ENCODE measurements around the gene LMO1.

The LMO1 gene

GRCh38 chr11:8242499-8243280 is 21.0 kb downstream of the LMO1 start:
- DNase-seq: no peak

DNA sequence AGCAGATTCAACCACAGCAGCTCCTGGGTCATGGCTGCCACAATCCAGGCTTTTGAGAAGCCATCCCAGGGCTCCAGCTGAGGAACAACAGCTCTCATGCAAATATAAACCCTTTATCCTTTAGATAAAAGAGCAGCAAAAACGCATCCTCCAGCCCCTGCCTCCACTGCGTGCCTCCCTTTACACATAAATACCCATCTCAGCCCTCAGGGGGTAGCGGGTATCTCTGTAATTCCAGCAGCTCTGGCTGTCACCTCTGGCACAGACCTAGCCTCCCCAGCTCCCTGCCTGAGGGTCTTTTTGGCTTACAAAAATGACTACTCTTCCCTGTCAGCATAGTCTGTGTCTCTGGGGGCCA is 21.6 kb downstream of the LMO1 start:
- DNase-seq: no peak

DNA sequence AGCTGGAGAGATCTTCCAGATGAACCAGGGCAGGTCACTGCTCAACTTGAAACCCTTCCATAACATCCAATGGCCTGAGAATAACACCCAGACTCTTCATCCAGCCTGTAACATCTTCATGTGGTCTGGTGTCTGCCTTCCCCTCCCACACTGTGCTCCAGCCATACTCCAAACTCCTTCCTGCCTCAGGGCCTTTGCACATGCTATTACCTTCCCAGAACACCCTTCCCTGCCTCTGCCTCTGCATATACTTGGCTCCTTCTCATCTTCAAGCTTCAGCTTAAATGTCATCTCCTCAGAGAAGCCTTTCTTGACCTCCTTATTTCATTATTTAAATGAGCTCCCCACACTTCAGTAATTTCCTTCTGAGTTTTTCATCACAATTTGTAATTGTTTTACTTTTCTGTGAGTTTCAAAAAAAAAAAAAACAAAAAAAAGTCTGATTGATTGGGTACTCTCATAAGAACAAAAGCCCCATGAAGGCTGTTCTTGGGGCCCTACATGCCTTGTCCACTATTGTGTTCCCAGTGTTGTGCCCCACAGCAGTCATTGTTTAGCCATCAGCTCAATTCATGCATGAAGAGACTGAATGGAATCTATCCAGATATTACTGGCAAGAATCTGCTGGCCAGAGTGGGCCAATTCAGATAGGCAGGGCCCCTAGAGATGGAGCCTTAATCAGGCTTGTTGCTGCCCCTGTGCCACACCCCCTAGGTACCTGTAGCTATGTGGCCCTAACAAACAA is 22.1 kb downstream of the LMO1 start:
- DNase-seq: no peak

GRCh38 chr11:8239536-8240228 is 24.0 kb downstream of the LMO1 start:
- no peak for DNase-seq

DNA sequence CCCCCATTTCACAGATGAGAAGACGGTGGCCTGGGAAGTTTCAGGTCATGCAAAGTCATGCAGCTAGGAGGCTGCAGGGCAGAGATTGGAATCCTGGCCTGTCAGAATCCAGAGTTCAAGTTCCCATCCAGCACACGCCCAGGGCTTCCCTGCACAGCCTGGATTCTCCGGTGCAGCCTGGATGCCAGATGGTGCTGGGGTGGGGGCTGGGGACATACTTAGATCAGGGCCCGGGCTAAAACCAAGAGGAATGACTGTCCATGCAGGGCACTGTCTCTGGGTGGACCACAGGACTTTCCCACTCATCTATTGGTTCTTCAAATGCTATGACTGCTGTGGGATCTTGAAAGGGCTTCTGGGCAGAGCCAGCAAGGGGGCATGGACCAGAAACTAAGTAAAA is 24.6 kb downstream of the LMO1 start:
- no peak for DNase-seq

GRCh38 chr11:8237453-8237852 is 26.2 kb downstream of the LMO1 start:
- no peak for DNase-seq

DNA sequence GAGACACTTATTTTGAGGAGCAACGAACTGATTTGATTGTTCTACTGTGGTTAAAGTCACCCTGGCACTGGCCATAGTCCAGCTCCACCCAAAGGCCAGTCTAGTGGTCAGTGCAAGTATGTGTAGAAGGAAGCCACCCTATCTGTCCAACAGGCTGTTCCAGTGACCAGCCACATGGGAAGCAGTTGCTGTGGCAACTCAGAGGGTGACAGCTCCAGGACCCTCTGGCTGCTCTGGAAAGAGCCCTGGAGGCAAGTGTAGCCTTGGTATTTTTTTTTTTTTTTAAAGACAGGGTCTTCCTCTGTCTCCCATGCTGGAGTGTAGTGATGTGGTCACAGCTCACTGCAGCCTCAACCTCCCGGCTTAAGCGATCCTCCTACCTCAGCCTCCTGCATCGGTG is 27.8 kb downstream of the LMO1 start:
- DNase-seq: no peak

DNA sequence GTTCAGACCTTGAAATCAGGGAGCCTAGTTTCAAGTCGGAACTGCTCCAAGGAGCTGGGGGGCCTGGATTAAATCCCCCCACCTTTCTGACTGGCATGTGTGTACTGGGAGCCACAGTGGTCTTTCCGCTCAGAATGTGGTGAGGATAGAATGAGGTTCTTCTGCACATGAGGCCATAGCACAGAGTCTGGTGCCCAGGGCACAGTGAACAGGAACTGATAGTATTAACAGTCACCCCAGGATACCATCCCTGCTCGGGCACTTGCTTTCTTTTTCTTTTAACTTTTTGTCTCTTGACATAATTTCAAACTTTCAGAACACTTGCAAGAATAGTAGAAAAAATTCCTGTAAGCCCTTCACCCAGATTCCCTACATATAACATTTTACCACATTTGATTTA is 28.8 kb downstream of the LMO1 start:
- DNase-seq: no peak

GRCh38 chr11:8234425-8234821 is 29.3 kb downstream of the LMO1 start:
- no peak for DNase-seq

- DNase-seq: no peak
Observed at GRCh38 chr11:8233691-8234424, 29.8 kb downstream of the LMO1 start.

GRCh38 chr11:8232849-8233606 is 30.6 kb downstream of the LMO1 start:
- DNase-seq: no peak

- no peak for DNase-seq
Observed at GRCh38 chr11:8232414-8232813, 31.3 kb downstream of the LMO1 start.

DNA sequence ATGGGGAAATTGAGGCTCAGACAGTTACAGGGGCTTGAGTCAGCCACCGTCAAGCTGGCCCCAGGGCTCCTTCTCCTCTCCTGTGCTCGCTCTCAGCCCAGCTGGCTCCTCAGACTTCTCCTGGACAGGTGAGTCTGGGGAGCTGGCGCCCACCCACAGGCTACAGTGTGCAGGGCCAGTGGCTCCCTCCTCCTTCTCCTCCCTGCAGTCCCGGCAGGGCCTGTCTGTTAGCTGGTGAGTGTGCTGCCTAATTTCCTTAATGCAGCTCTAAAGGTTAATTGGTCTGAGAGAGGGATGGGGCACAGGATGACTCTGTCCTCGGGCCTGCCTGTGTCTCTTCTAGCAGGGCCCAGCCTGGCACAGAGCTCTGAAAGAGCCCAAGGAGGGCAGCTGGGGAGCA is 31.7 kb downstream of the LMO1 start:
- no peak for DNase-seq

DNA sequence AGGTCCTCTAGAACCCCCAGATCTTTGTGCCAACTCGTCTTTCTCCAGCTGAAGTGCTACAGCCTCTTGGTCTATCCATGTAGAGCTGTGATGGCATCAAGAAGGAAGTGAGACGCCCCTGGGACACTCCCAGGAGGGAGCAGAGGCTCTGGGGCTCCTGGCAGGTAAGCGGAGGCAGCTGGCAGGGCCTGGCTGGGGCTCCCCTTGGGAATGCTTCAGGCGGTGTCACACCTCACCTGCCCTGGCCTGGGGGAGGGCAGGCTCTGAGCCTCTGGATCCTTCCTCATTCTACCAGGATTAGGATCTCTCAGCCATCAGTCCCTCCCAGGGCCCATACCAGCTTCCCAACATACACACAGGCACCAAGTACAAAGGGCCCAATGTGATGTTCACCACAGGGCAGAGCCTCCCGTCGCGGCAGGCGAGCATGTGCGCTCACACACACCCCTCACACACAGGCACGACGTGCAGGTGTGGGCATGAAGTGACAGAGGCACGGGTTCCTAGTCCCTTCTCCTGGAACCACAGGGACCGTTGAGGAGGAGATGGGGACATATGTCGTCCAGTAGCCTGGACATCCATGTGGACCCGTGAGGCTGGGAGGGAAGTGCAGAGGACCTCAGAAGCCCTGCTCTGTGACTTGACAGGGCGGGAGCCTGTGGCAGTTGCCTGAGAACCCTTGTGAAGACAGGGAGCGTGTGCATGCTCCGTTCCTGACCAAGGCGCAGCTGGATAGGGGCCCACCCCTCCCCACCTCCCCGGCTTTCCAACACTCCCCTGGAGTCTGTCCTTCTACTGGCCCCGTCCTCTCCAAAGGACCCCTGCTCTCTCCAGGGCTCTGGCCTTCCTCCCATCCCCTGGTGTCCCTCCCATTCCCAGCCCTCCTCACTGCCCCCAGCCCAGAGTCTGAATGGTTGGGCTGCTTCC is 32.5 kb downstream of the LMO1 start:
- DNase-seq: no peak

DNA sequence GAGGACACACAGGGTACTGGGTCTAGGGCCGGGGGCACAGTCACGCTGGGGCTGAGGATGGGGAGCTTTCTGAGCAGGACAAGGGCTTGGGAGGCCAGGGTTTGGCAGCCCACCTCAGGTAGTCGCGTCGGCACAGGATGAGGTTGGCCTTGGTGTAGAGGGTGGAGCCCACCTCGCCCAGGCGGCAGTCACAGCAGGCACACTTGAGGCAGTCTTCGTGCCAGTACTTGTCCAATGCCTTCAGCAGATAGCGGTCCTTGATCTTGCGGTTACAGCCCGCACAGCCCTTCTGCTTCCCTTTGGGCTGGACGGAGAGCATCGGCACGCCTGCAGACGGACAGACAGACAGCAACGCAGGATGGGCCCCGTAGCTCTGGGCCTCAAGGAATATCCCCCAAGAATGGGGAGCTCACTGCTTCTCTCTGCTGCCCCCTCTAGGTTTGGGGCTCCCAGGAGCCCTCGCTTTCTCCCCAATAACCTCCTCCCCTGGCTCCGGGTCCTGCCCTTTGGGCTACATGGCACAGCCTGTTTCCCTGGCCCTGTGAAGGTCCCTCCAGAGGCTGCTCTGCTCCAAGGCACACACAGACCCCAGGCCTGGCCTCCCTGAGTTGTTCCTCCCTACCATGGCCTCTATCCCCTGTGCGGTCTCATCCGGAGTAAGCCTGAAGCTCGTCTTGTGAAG is 33.4 kb downstream of the LMO1 start:
- no peak for DNase-seq

GRCh38 chr11:8229299-8230177 is 34.1 kb downstream of the LMO1 start:
- DNase-seq: no peak

GRCh38 chr11:8228231-8228630 is 35.4 kb downstream of the LMO1 start:
- DNase-seq: no peak

DNA sequence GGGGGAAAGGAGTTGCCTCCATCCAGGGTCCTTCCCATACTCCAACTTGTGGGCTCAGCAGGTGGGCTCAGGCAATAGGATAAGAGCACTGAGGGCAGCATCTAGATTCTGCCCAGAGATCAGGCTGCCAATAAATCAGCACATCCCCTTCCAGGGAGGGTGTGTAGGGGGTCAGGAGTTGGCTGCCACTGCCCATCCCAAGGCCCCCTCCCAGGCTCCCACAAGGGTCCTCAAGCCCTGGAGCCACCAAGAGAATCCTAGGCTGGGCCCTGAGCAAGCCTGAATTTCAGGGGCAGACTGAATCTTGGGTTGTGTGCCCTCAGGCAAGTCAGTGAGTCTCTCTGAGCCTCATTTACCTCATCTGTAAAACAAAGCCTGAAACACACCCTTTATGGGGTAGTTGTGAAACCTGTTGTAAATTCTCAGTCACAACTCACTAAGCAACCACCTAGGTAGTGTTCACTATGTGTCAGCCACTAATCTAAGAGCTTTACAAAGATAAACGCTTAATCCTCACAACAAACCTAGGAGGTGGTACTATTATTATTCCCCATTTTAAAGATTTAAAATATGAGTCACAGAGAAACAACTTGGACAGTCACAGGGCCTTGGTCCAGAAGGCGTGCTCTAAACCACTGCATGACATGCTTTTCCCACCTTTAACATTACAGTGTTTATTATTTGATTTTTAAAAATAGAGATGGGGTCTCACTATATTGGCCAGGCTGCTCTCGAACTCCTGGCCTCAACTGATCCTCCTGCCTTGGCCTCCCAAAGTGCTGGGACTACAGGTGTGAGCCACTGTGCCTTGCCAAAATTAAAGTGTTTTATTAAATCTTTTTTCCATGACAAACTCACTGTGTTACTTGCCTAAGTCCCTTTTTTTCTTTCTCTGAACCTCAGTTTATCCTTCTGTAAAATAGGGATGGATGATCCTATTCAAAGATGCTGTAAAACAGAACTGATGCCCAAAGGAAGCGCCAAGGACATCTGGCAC is 36.2 kb downstream of the LMO1 start:
- DNase-seq: no peak

Measured in inflammatory macrophage treated with lipopolysaccharide for 4 hours (primary cell).